ENCODE results near the gene ITGAL. TPM values are rescaled to one million over a fixed set of nuclear protein-coding genes. Genes with fewer than 3 reads are reported as not detected.
A peak's percentile ranks its signal among the peaks of the same experiment; 100 is the strongest.

Gene ITGAL
- total and polyA plus RNA-seq, 2 donors (not counting 1 experiment from before 2014, with no cell fraction given): 110 to 184 TPM

DNA sequence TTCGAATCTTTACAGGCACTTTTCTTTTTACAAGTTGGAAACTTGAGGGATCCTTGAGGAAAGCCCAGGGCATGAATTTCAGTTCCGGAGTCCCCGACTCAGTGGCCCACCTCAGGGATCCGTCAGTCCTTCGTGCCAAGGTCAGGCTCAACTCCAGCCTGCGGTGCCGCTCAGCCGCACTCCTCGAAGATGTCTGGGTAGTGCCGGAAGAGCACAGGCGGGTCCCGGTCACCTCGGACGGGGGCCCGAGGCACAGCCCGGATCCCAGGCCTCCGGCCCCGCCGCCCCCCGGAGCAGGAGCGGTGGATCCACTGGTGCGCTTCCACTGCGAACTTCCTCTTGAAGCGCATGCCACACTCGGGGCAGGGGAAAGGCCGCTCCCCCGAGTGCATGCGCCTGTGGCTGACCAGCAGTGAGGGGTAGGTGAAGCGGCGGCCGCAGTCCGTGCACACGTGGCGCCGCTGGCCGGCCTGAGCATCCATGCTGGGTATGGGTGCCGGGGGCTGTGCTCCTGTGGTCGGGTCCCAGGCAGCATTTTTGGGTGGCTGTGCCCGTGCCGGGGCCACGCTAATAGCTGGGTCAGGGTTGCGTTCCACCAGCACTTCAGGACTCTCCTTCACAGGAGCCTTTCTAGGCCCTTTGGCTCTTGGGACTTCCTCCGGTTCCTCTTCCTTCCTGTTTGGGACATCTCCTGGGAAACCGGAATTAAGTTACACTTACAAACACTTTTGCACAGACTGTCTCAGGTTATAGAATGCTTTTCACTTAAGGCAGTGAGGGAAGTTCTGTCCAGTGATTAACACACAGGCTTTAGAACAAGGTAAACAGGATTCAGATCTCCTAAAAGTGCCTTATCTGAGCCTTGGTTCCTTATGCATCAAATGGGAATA lies 97.4 kb downstream of the ITGAL start:
- no peak for DNase-seq
- H3K9ac ChIP-seq (ENCODE audit: low read length): no peak overlapping the region
- no peaks in the 10 kb centered on the region for H3K9me3 Mint-ChIP-seq (ENCODE audit: insufficient read depth)
- peaks cover 29 to 43% of the 10 kb centered on the region in 2 donors for H3K4me1 ChIP-seq (ENCODE audit: control insufficient read depth in 2 of 2, insufficient read depth in 2 of 2, low read length in 2 of 2)
- H3K79me2 ChIP-seq (ENCODE audit: control insufficient read depth, insufficient read depth, low read length): peaks cover 6% of the 10 kb centered on the region
- ATAC-seq (ENCODE audit: low read depth): no peak
- WGBS (ENCODE audit: insufficient coverage): 96% methylated on average over 43 of the region's 44 CpGs
- TF ChIP-seq, protein P1, sequence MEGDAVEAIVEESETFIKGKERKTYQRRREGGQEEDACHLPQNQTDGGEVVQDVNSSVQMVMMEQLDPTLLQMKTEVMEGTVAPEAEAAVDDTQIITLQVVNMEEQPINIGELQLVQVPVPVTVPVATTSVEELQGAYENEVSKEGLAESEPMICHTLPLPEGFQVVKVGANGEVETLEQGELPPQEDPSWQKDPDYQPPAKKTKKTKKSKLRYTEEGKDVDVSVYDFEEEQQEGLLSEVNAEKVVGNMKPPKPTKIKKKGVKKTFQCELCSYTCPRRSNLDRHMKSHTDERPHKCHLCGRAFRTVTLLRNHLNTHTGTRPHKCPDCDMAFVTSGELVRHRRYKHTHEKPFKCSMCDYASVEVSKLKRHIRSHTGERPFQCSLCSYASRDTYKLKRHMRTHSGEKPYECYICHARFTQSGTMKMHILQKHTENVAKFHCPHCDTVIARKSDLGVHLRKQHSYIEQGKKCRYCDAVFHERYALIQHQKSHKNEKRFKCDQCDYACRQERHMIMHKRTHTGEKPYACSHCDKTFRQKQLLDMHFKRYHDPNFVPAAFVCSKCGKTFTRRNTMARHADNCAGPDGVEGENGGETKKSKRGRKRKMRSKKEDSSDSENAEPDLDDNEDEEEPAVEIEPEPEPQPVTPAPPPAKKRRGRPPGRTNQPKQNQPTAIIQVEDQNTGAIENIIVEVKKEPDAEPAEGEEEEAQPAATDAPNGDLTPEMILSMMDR (IDR thresholded peaks at IDR 0.05): no peak
- no peak for TF ChIP-seq EZH2 (IDR thresholded peaks at IDR 0.05; ENCODE audit: borderline replicate concordance, insufficient read depth, low read depth, low read length, poor library complexity, severe bottlenecking)
- ChIA-PET CTCF (interaction anchor here (1.5 to 2.8 kb wide), 4 partner anchors 9 to 140 kb away, joined by 3 to 21 read pairs (median 8); partner anchors contain the start of genes DCTPP1 and ZNF764), POLR2A (interaction anchor here (0.8 to 3.0 kb wide), 5 partner anchors 10 to 81 kb away, joined by 3 to 81 read pairs (median 15); partner anchors contain the start of genes PRR14, ZNF764 and ZNF785)
- H2AFZ ChIP-seq (ENCODE audit: insufficient read depth, low read depth, low read length, poor library complexity, severe bottlenecking): no peak overlapping the region
- no peaks in the 10 kb centered on the region for H3K27me3 Mint-ChIP-seq
- intact Hi-C loops (cut with micrococcal nuclease): no loop called here
- H3K27me3 ChIP-seq (replicated peaks in 1 of 4; ENCODE audit: control extremely low read depth in 1 of 4, control insufficient read depth in 3 of 4, insufficient read depth in 4 of 4, low read length in 3 of 4): no peaks in the 10 kb centered on the region
- no peak overlapping the region for H3K4me3 ChIP-seq (ENCODE audit: control extremely low read depth in 1 of 5, extremely low read depth in 1 of 5, insufficient read depth in 1 of 5, low read depth in 2 of 5, low read length in 4 of 5)
- H3K27ac Mint-ChIP-seq: peak overlapping the region; percentile 95
- H3K4me2 ChIP-seq (replicated peaks; ENCODE audit: low read depth, low read length, poor library complexity, severe bottlenecking): peak overlapping the region; percentile 11
- no peak overlapping the region for H3K27ac ChIP-seq (ENCODE audit: low read length in 2 of 2)
- H3K36me3 ChIP-seq (replicated peaks in 1 of 2; ENCODE audit: control extremely low read depth in 1 of 2, control insufficient read depth in 1 of 2, extremely low read depth in 1 of 2, insufficient read depth in 2 of 2, low read length in 1 of 2): no peaks in the 10 kb centered on the region
- H3K4me1 Mint-ChIP-seq: peaks cover 40% of the 10 kb centered on the region
- no peaks in the 10 kb centered on the region for H4K20me1 ChIP-seq (ENCODE audit: control insufficient read depth, insufficient read depth, low read length, poor library complexity, severe bottlenecking)
- H3K4me3 Mint-ChIP-seq: peak overlapping the region; percentile 91
- no peaks in the 10 kb centered on the region for H3K9me3 ChIP-seq (ENCODE audit: control extremely low read depth in 1 of 3, control insufficient read depth in 2 of 3, insufficient read depth in 1 of 3, low read length in 2 of 3)

All from B cell (primary cell).